Right renal cortex interstitium (tissue), 3 donors: ENCODE data around the gene TENM3. TPM values are rescaled to one million over a fixed set of nuclear protein-coding genes. Genes with fewer than 3 reads are reported as not detected.

ENCODE experiments used
- DNase-seq, 3 donors: peaks; one replicate each; pipeline ENCODE4 v3.0.0-alpha.2; 2013; ENCODE audit warnings: low read depth in 3 of 3, low spot score in 2 of 3
- polyA plus RNA-seq, 3 donors: library from polyadenylated mRNA; unstranded; fragments of 120-200 nt; gene quantifications; one replicate each; pipeline ENCODE4 v1.2.1, GENCODE V29; 2013; ENCODE audit not compliant: insufficient read length in 3 of 3

TENM3 gene
- polyA plus RNA-seq, 3 donors, result 16.0 to 18.1 (median 17.7) TPM

GRCh38 chr4:182700362-182701160 lies 457.4 kb downstream of the TENM3 start:
- no peak for DNase-seq

DNA sequence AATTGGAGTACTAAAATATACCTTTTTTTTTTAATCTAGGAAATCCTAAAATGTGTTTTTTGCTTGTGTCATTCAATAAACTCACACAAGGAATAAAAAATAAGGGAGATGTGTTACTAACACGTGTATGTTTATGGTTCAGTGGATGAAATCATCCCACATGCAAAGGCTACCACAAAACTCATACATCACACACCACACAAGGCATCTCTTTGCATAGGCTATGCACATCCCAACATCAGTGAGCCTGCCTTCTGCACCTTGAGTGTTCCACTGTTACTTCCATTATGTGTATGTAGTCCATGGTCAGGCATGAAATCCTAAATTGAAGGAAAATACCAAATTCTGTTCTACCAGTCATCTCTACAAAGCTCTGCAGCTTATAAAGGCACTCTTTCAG lies 460.9 kb downstream of the TENM3 start:
- DNase-seq, result no peak

GRCh38 chr4:182704948-182705347 lies 461.7 kb downstream of the TENM3 start:
- DNase-seq, result no peak

DNA sequence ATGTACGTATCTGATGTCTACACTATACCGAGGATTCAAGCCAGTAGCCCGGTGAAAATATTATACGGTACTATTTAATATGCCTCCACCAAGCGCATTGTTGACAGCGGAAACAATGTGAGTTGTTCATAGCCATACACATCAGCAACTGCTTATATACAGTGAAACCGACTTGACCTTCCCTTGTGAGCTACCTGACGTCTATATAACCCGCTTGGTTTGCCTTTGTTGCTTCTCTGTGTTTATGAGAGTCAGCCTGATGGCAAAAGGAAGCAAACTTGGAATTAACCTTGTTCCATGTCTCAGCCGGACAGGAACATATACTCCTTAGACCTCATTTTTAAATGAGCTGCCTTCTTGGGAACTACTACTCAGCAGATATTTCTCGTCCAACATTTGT lies 462.2 kb downstream of the TENM3 start:
- DNase-seq, result no peak

DNA sequence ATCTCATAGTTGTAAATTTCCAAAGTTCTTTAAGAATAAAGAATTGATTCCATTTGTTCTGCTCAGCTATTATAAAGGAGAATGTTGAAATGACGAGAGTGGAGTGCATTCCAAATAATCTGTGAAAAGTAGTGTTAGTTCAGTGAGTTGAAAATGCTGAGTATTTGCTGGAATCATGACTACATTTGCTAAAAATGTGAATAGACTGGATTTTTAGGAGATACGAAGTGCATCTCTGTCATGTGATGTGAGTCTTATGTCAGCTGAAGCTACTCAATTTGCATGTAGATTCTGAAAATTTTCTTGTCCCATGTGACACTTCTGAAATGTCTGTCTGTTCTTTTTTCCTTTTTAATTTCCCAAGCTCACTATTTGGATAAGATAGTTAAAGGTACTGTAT lies 468.0 kb downstream of the TENM3 start:
- no peak for DNase-seq

GRCh38 chr4:182715548-182715947 lies 472.3 kb downstream of the TENM3 start:
- no peak for DNase-seq

DNA sequence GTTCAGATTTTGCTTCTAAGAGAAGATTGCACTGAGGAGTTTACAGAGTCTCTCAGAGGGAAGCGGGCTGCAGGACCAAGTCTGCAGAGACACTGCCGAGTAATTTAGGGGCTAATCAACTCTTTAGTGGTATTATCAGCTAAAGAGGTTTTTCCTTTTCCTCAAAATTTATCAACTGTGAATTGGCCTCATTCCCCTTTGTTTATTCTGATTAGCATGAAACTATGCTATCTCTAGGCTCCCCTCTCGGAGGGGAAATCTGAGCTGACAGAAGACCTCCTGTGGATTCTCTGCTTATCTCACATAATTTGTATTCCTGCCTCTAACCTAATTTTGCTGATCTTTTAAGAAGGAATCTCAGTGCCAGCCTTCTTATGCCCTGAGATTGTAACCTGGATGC lies 473.0 kb downstream of the TENM3 start:
- DNase-seq, result no peak

GRCh38 chr4:182717788-182718583 lies 474.8 kb downstream of the TENM3 start:
- DNase-seq, result no peak

- no peak for DNase-seq
Measured at GRCh38 chr4:182724414-182724813, 481.2 kb downstream of the TENM3 start.

GRCh38 chr4:182729516-182729915 lies 486.3 kb downstream of the TENM3 start:
- DNase-seq, result peak; percentile 10 to 21 (median 13)

DNA sequence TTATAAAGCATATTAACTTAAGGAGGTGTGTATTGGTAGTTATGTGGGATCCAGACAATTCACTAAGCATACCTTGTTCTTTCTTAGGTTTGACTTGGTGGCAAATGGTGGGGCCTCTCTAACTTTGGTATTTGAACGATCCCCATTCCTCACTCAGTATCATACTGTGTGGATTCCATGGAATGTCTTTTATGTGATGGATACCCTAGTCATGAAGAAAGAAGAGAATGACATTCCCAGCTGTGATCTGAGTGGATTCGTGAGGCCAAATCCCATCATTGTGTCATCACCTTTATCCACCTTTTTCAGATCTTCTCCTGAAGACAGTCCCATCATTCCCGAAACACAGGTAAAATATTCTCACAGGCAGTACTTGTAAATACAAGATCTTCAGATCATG lies 487.6 kb downstream of the TENM3 start:
- DNase-seq, result no peak

- DNase-seq, result no peak
Measured at GRCh38 chr4:182736207-182736606, 493.0 kb downstream of the TENM3 start.

- DNase-seq, result no peak
Measured at GRCh38 chr4:182738283-182739047, 495.3 kb downstream of the TENM3 start.

GRCh38 chr4:182740256-182740655 lies 497.1 kb downstream of the TENM3 start:
- no peak for DNase-seq

DNA sequence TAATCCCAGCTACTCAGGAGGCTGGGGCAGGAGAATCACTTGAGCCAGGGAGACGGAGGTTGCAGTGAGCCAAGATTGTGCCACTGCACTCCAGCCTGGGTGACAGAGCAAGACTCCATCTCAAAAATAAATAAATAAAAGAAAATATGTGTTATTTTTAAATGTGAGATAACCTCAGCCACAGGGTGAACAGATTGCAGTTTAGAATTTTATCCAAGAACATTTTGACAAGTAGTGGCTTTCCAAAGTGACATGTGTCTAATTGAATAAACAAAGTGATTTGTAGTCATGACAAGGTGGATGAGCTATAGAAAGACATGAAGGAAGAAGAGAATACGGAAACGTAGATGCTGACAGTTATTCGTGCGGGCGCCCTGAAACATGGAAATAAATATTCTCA lies 497.9 kb downstream of the TENM3 start:
- DNase-seq, result no peak

- DNase-seq, result no peak
Measured at GRCh38 chr4:182741914-182742313, 498.7 kb downstream of the TENM3 start.

GRCh38 chr4:182743815-182744214 lies 500.6 kb downstream of the TENM3 start:
- no peak for DNase-seq

GRCh38 chr4:182745237-182745636 lies 502.0 kb downstream of the TENM3 start:
- DNase-seq, result peak in 1 of 3 donors; percentile 5

GRCh38 chr4:182746876-182747275 lies 503.7 kb downstream of the TENM3 start:
- DNase-seq, result no peak

DNA sequence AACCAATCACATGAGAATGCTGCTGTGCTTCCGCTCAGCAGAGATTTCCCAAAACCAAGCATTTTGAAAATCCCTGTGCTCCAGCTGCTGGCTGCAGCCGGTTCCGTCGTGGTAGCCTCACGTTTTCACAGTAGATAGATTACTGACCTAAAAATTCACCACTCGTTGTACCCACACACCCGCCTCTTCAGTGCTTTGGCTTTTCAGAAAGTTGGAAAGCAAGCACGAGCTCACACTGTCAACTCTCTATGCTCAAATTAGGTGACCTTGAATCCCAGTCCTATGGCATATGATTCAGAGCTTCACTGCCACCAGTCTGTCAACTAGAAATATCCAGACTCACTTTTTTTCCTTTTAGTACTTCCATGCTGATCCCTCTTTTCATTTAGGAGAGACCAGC lies 505.1 kb downstream of the TENM3 start:
- DNase-seq, result no peak

- DNase-seq, result no peak
Measured at GRCh38 chr4:182748949-182749348, 505.7 kb downstream of the TENM3 start.
